ENCODE results near the gene TNFRSF13B. TPM values are rescaled to one million over a fixed set of nuclear protein-coding genes. Genes with fewer than 3 reads are reported as not detected.

The TNFRSF13B gene
- total RNA-seq, 1 experiment from 2014 or later, result not detected

DNA sequence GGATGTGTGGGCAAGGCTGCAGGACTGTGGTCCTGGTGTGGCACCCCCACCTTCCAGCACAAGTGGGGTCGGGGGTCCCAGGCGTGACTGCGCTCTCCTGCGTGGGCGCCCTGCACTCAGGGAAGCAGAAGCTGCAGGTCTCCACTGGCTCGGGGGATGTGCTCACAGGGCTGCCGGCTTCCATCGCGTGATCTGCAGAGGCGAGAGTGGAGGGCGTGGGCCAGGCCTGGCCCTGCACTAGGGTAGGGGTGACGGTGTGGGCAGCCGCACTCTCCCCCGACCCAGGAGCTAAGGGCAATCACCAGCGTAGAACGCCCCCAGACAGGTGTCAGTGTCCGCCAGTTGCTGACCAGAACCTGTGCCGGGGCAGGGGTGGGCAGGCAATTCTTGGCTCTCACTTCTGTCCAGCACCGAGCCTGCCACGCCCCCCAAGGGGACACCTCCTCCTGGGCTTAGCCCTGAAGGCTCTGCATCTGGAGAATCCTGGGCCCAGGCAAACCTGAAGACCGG, 32.3 kb downstream of the TNFRSF13B start:
- no peak for ATAC-seq
- BruUV-seq (replicated peaks), result no TSS peak

DNA sequence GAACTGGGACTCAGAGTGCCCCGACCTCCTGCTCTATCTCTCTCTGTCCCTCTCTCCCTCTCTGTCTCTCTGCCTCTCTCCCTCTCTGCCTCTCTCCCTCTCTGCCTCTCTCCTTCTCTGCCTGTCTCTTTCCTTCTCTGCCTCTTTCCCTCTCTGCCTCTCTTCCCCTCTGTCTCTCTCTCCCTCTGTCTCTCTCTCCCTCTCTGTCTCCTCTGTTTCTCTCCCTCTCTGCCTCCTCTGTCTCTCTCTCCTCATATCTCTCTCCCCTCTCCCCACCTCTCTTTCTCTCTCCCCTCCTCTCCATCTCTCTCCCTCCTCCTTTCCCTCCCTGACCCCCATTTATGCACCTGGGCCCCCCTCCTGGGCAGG, 32.7 kb downstream of the TNFRSF13B start:
- in situ Hi-C loops (cut with HindIII; ENCODE audit: low pct_unique_long_range_greater_than_20kb, low sequenced_read_pairs) (no loop called here), intact Hi-C loops (cut with micrococcal nuclease; ENCODE audit: unreplicated experiment) (no loop called here)
- TF ChIP-seq, protein P1, sequence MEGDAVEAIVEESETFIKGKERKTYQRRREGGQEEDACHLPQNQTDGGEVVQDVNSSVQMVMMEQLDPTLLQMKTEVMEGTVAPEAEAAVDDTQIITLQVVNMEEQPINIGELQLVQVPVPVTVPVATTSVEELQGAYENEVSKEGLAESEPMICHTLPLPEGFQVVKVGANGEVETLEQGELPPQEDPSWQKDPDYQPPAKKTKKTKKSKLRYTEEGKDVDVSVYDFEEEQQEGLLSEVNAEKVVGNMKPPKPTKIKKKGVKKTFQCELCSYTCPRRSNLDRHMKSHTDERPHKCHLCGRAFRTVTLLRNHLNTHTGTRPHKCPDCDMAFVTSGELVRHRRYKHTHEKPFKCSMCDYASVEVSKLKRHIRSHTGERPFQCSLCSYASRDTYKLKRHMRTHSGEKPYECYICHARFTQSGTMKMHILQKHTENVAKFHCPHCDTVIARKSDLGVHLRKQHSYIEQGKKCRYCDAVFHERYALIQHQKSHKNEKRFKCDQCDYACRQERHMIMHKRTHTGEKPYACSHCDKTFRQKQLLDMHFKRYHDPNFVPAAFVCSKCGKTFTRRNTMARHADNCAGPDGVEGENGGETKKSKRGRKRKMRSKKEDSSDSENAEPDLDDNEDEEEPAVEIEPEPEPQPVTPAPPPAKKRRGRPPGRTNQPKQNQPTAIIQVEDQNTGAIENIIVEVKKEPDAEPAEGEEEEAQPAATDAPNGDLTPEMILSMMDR (IDR thresholded peaks at IDR 0.05), result no peak
- TF ChIP-seq SIN3A (IDR thresholded peaks at IDR 0.05; ENCODE audit: borderline replicate concordance, insufficient read depth, low read depth, low read length) (no peak), POLR2AphosphoS5 (IDR thresholded peaks at IDR 0.05; ENCODE audit: low read depth, low read length) (no peak)
- TF ChIP-seq, protein P2, sequence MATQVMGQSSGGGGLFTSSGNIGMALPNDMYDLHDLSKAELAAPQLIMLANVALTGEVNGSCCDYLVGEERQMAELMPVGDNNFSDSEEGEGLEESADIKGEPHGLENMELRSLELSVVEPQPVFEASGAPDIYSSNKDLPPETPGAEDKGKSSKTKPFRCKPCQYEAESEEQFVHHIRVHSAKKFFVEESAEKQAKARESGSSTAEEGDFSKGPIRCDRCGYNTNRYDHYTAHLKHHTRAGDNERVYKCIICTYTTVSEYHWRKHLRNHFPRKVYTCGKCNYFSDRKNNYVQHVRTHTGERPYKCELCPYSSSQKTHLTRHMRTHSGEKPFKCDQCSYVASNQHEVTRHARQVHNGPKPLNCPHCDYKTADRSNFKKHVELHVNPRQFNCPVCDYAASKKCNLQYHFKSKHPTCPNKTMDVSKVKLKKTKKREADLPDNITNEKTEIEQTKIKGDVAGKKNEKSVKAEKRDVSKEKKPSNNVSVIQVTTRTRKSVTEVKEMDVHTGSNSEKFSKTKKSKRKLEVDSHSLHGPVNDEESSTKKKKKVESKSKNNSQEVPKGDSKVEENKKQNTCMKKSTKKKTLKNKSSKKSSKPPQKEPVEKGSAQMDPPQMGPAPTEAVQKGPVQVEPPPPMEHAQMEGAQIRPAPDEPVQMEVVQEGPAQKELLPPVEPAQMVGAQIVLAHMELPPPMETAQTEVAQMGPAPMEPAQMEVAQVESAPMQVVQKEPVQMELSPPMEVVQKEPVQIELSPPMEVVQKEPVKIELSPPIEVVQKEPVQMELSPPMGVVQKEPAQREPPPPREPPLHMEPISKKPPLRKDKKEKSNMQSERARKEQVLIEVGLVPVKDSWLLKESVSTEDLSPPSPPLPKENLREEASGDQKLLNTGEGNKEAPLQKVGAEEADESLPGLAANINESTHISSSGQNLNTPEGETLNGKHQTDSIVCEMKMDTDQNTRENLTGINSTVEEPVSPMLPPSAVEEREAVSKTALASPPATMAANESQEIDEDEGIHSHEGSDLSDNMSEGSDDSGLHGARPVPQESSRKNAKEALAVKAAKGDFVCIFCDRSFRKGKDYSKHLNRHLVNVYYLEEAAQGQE (IDR thresholded peaks at IDR 0.05; ENCODE audit: insufficient read depth in 1 of 2, low read depth in 2 of 2, low read length in 1 of 2), result no peak
- CTCF ChIA-PET, result no interaction called here
- H3K4me1 ChIP-seq (ENCODE audit: control insufficient read depth, insufficient read depth, low read length), result no peaks in the 10 kb centered on the region
- H3K27ac ChIP-seq (ENCODE audit: low read length), result no peak overlapping the region
- no peaks in the 10 kb centered on the region for H3K9me3 ChIP-seq (ENCODE audit: control insufficient read depth, insufficient read depth, low read depth, low read length)
- POLR2A ChIA-PET, result no interaction called here
- ATAC-seq (no peak), DNase-seq (ENCODE audit: low read depth, low spot score) (no peak)
- H3K4me3 ChIP-seq (ENCODE audit: low read depth in 2 of 2, low read length in 2 of 2), result no peak overlapping the region
- no TSS peak for BruUV-seq (replicated peaks)
- no peaks in the 10 kb centered on the region for H3K27me3 ChIP-seq (ENCODE audit: control insufficient read depth, insufficient read depth, low read length)
- H3K36me3 ChIP-seq (ENCODE audit: control insufficient read depth, insufficient read depth, low read length), result no peaks in the 10 kb centered on the region

More for the DNA sequence above, 32.3 kb downstream of the TNFRSF13B start:
- CTCF ChIA-PET, result no interaction called here
- no peak for DNase-seq (ENCODE audit: low read depth, low spot score)
- POLR2A ChIA-PET, result no interaction called here
- TF ChIP-seq, protein P2 (IDR thresholded peaks at IDR 0.05; ENCODE audit: insufficient read depth in 1 of 2, low read depth in 2 of 2, low read length in 1 of 2), result no peak
- TF ChIP-seq, protein P1 (IDR thresholded peaks at IDR 0.05), result no peak
- TF ChIP-seq POLR2AphosphoS5 (IDR thresholded peaks at IDR 0.05; ENCODE audit: low read depth, low read length) (no peak), TCF7L2 (IDR thresholded peaks at IDR 0.05; ENCODE audit: low read depth, low read length) (no peak), SIN3A (IDR thresholded peaks at IDR 0.05; ENCODE audit: borderline replicate concordance, insufficient read depth, low read depth, low read length) (no peak)
- Histone ChIP-seq H3K27me3 (ENCODE audit: control insufficient read depth, insufficient read depth, low read length) (no peaks in the 10 kb centered on the region), H3K36me3 (ENCODE audit: control insufficient read depth, insufficient read depth, low read length) (no peaks in the 10 kb centered on the region), H3K9me3 (ENCODE audit: control insufficient read depth, insufficient read depth, low read depth, low read length) (no peaks in the 10 kb centered on the region), H3K4me1 (ENCODE audit: control insufficient read depth, insufficient read depth, low read length) (no peaks in the 10 kb centered on the region), H3K4me3 (ENCODE audit: low read depth in 2 of 2, low read length in 2 of 2) (no peak overlapping the region), H3K27ac (ENCODE audit: low read length) (no peak overlapping the region)
- intact Hi-C loops (cut with micrococcal nuclease; ENCODE audit: unreplicated experiment), result no loop called here
- in situ Hi-C loops (cut with HindIII; ENCODE audit: low pct_unique_long_range_greater_than_20kb, low sequenced_read_pairs), result no loop called here
